GM21360 (cell line): ENCODE results near the gene SPIB.
"Not testable (repeated sequence)": the region's sequence is repeated elsewhere in the genome, so short reads cannot be mapped to it uniquely, and the experiment has no call there.

Experiments
- ATAC-seq: cut with Tn5 transposase; IDR thresholded peaks from one replicate; pipeline ENCODE4 v1.9.1; 2021; ENCODE audit warnings: mild to moderate bottlenecking, moderate library complexity; ENCODE audit not compliant: unreplicated experiment

The SPIB gene

GRCh38 chr19:50390295-50390694 is 28.4 kb upstream of the SPIB start:
- ATAC-seq: not testable (repeated sequence)

DNA sequence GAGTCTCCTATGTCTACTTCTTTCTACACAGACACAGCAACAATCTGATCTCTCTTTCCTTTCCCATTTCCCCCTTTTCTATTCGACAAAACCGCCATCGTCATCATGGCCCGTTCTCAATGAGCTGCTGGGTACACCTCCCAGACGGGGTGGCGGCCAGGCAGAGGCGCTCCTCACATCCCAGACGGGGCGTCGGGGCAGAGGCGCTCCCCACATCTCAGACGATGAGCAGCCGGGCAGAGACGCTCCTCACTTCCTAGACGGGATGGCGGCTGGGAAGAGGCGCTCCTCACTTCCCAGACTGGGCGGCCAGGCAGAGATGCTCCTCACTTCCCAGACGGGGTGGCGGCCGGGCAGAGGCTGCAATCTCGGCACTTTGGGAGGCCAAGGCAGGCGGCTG is 27.8 kb upstream of the SPIB start:
- not testable (repeated sequence) for ATAC-seq

GRCh38 chr19:50392759-50393158 is 26.0 kb upstream of the SPIB start:
- no peak for ATAC-seq

GRCh38 chr19:50393589-50393988 is 25.1 kb upstream of the SPIB start:
- ATAC-seq: no peak

- ATAC-seq: no peak
Measured at GRCh38 chr19:50394017-50394416, 24.7 kb upstream of the SPIB start.

DNA sequence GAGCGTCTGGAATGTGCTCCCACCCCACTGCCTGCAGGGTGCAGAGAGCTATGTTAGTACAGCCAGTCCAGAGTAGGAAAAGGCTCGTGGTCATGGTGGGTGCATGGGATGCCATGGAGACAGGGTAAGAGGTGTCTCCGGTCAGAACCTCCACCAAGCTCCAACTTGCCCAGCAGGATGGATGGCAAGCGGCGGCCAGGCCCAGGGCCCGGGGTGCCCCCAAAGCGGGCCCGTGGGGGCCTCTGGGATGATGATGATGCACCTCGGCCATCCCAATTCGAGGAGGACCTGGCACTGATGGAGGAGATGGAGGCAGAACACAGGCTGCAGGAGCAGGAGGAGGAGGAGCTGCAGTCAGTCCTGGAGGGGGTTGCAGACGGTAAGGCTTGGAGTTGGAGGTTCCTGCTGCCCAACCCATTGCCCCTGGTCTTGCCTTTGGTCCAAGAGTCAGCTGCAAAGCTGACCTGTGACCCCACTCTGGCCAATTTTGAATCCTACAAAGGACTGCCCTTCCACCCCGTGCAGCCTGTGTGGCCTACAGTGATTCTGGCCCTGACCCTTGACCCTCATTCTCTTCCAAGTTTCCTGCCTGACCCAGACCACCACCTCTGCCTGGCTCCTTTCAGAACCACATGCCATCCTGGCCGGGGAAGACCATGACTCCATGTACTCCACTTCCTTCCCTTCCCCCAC is 19.9 kb upstream of the SPIB start:
- no peak for ATAC-seq

DNA sequence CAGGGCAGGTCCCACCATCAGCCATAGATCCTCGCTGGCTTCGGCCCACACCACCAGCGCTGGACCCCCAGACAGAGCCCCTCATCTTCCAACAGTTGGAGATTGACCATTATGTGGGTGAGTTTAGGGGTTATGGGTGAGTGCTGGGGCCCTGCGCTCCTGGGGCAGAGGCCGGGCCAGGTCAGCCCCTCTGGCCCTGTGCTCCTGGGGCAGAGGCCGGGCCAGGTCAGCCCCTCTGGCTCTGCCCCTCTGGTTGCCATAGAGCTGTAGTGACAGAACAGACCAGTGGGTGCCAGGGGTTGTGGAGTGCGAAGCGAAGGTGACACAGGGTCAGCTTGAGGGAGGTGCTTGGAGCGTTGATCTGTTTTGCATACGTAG is 19.4 kb upstream of the SPIB start:
- no peak for ATAC-seq

DNA sequence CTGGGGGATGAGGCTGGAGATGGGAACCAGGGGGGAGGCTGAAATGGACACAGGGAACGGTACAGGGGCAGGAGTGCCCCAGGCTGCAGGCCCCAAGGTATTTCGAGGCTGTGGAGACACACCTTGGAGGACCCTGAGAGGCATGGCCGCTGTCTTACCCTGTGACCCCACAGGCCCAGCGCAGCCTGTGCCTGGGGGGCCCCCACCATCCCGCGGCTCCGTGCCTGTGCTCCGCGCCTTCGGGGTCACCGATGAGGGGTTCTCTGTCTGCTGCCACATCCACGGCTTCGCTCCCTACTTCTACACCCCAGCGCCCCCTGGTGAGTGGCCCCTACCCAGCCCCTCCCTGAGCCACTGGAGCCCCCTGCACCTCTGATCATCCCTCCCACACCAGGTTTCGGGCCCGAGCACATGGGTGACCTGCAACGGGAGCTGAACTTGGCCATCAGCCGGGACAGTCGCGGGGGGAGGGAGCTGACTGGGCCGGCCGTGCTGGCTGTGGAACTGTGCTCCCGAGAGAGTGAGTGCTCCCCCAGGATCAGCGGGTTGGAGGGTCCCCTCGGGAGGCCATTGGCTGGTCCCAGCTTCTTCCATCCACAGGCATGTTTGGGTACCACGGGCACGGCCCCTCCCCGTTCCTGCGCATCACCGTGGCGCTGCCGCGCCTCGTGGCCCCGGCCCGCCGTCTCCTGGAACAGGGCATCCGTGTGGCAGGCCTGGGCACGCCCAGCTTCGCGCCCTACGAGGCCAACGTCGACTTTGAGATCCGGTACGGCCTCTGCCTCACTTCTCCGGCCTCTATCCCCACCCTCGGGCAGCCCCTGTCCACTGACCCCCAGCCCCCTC is 16.9 kb upstream of the SPIB start:
- ATAC-seq: no peak

DNA sequence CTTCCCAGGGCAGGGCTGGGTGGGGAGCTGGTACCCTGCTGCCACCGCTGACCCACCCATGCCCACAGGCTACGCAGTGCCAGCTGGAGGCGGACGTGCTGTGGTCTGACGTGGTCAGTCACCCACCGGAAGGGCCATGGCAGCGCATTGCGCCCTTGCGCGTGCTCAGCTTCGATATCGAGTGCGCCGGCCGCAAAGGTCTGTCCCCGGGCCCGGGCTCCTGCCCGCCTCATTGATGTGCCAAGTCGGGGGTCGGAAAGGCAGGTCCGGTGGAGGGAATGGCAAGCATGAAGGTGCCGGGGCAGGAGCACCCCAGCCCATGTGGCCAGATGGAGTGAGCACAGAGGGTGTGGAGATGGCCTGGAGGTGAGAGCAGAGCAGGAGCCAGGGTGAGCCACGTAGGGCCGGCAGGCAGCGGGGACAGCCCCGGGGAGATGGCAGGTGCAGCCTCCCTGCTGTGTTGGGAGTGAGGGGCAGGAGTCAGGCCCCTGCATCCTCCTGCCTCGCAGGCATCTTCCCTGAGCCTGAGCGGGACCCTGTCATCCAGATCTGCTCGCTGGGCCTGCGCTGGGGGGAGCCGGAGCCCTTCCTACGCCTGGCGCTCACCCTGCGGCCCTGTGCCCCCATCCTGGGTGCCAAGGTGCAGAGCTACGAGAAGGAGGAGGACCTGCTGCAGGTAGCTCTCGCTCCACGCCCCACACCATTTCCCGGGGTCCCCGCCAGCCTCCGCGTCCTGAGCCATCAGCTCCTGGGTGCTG is 16.0 kb upstream of the SPIB start:
- ATAC-seq: no peak

DNA sequence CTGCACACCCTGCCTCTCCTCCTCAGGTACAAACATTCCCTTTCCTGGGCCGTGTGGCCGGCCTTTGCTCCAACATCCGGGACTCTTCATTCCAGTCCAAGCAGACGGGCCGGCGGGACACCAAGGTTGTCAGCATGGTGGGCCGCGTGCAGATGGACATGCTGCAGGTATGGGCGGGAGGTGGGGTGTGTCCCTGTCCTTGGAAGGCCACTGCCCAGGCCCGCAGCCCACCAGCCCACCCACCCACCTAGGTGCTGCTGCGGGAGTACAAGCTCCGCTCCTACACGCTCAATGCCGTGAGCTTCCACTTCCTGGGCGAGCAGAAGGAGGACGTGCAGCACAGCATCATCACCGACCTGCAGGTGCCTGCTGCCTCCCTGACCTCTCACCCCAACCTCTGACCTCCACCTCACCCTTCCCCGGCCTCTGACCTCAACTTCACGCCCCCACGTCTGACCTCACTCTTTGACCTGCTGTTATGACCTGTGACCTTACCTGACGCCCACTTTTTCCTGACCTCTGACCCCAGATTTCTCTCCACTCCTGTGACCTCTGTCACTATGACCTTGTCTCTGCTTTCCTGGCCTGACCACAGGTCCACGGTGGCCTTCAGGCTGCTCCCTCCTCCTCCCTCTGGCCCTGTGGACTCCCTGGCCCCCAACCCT is 12.4 kb upstream of the SPIB start:
- no peak for ATAC-seq

DNA sequence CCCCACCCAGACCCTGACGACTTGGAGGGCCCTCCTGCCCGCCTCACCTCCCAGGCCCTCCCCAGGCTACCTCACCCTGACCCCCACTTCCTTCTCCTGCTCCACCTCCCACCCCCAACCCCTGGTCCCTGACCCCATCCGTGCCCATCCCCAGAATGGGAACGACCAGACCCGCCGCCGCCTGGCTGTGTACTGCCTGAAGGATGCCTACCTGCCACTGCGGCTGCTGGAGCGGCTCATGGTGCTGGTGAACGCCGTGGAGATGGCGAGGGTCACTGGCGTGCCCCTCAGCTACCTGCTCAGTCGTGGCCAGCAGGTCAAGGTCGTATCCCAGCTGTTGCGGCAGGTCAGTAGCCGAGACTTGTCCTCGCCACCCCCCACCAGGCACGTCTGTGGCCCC is 11.9 kb upstream of the SPIB start:
- no peak for ATAC-seq

DNA sequence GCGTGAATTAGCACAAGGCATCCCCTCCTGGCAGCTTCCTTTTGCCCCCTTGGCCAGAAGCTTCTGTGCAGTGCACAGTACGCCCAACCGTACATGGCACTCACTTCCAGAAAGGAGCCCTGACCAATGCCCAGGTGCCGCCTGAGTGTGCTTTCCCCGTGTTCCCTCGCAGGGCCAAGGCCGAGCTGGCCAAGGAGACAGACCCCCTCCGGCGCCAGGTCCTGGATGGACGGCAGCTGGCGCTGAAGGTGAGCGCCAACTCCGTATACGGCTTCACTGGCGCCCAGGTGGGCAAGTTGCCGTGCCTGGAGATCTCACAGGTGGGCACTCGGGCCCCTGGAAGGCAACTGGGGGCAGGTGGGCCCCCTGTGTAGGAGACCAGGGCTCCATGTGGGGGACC is 9.4 kb upstream of the SPIB start:
- ATAC-seq: no peak

DNA sequence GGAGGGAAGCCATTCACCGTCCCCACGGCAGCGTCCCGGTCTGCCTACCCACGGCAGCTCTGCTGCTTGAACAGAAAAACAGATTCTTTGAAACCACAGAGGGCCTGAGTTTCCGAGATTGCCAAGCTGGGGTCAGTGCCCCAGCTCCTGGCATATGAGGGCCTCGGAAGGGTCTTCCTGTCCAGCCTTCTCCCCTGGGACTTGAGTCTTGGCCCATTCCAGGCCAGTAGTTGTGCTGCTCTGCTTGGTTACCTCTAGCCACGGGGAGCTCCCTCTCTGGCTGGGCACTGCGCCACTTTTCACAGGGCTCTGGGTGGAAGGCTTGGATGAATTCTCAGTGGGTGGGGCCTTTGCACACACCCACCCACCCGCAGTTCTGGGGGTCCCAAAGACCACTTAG is 8.6 kb upstream of the SPIB start:
- ATAC-seq: no peak

DNA sequence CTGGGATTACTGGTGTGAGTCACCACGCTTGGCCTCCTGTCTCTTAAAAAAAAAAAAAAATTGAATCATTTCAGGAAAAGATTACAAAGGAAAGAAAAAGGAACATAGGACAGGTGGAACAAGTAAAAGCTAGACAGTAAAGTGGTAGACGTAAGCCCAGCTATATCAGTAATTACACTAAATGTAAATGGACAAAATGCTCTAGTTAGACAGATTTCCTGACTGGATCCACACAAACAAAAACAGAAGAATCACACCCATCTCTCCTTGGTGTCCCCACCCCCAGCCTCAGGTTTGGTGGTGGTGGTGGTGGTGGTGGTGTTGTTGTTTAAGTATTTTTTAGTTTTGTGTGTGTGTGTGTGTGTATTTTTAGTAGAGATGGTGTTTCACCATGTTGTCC is 6.3 kb upstream of the SPIB start:
- no peak for ATAC-seq

- ATAC-seq: no peak
Measured at GRCh38 chr19:50413096-50413495, 5.6 kb upstream of the SPIB start.

- no peak for ATAC-seq
Measured at GRCh38 chr19:50413531-50413930, 5.2 kb upstream of the SPIB start.

GRCh38 chr19:50414864-50415660 is 3.7 kb upstream of the SPIB start:
- ATAC-seq: peak; percentile 13

DNA sequence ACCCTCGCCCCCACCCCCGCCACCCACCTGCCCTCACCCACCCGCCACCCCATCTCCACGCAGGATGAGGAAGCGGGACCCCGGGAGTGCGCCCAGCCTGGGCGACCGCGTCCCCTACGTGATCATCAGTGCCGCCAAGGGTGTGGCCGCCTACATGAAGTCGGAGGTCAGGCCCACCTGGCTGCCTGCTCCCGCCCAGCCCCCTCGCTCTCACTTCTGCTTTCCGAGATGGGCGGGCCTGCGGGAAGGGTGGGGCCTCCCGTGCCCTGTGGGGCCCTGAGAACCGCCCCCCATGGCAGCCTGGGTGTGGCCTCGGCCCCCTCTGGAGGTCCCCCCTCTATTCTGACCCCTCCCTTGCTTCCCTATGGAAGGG is 3.1 kb upstream of the SPIB start:
- peak; percentile 32 for ATAC-seq

DNA sequence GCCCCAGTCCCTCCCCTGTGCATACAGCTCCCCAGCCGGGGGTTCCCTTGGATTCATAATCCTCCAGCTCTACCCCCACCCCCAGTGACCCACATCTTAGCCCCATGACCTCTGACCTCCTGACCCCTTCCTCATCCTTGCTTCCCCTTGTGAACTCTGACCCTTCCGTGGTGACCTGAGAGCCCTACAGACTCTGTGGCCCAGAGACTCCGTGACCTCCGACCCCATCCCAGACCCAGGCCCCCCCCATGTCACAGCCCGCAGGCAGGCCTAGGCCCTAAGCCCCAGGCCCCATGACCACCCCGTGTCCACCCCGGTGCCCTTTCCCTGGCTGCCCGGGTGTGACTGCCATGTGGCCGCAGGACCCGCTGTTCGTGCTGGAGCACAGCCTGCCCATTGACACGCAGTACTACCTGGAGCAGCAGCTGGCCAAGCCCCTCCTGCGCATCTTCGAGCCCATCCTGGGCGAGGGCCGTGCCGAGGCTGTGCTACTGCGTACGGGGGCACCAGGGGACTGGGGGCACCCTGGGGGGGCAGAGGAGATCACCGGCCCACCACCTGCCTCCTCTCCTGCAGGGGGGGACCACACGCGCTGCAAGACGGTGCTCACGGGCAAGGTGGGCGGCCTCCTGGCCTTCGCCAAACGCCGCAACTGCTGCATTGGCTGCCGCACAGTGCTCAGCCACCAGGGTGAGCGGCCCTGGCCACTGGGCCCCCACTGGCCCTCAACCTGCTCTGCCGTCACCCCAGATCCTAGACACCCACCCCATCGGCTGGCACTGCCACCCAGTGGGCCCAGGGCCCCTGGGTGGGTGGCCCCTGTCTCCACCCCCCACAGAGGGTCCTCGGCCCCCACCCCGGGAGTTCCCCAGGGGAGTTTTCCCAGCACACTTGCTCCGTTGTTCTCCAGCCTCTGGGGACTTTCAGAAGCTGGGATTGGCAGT is 2.4 kb upstream of the SPIB start:
- ATAC-seq: no peak
